ENCODE results near the gene TMEM222.

- TF ChIP-seq NFYB (IDR thresholded peaks at IDR 0.05; ENCODE audit: insufficient read depth, low read depth, low read length) (no peak), NFIC (IDR thresholded peaks at IDR 0.05; ENCODE audit: low read depth, low read length) (no peak), CTCF (IDR thresholded peaks at IDR 0.05 in 2 of 3, conservative IDR thresholded peaks at IDR 0.05 in 1 of 3; ENCODE audit: control insufficient read depth in 2 of 3, extremely low read depth in 1 of 3, insufficient read depth in 1 of 3, low read depth in 3 of 3, low read length in 3 of 3) (no peak), IRF3 (IDR thresholded peaks at IDR 0.05) (no peak), PBX3 (IDR thresholded peaks at IDR 0.05; ENCODE audit: insufficient replicate concordance, low read depth, low read length) (no peak), SIN3A (IDR thresholded peaks at IDR 0.05; ENCODE audit: low read depth, low read length) (no peak), RAD21 (IDR thresholded peaks at IDR 0.05; ENCODE audit: insufficient read depth, low read depth, low read length) (no peak)
Observed at GRCh38 chr1:27365372-27366112, 43.6 kb downstream of the TMEM222 start.

All from GM12878 (cell line).